Gastroesophageal sphincter (tissue), 3 donors: ENCODE results near the gene KLHL8.

Experiments
- POLR2A ChIP-seq, 2 donors: fragments of 450-650 bp; IDR thresholded peaks; one replicate each; pipeline ENCODE4 v1.6.1; 2017; ENCODE audit warnings: antibody characterized with exemption in 2 of 2, mild to moderate bottlenecking in 2 of 2, moderate library complexity in 1 of 2
- TF ChIP-seq, protein P1 (sequence below), 4 experiments: fragments of 200-600 bp in 2 of 4; fragments of 450-650 bp in 2 of 4; sonication (generic) in 1 of 4; IDR thresholded peaks; one replicate each; pipeline ENCODE4 v1.5.1; 2017 to 2019; ENCODE audit warnings: antibody characterized with exemption in 4 of 4, mild to moderate bottlenecking in 2 of 4, moderate library complexity in 2 of 4

DNA sequence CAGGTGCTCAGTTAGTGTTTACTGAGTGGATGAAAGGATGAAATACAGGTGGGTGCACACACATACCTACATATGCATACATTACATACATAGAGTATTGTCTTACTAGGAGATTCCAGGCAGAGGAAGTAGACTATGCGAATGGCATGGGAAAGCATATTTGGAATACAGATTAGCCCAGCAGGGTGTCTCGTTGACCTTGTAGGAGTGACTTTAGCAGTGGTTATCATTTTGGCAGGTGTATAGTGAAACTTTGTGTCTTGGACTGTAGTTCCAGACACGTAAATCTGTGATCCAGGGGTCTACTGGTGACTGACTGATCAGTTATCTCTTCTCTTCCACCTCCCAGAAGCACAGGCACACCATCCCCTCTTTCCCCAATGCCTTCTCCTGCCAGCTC lies 86.3 kb downstream of the KLHL8 start:
- TF ChIP-seq, protein P1, sequence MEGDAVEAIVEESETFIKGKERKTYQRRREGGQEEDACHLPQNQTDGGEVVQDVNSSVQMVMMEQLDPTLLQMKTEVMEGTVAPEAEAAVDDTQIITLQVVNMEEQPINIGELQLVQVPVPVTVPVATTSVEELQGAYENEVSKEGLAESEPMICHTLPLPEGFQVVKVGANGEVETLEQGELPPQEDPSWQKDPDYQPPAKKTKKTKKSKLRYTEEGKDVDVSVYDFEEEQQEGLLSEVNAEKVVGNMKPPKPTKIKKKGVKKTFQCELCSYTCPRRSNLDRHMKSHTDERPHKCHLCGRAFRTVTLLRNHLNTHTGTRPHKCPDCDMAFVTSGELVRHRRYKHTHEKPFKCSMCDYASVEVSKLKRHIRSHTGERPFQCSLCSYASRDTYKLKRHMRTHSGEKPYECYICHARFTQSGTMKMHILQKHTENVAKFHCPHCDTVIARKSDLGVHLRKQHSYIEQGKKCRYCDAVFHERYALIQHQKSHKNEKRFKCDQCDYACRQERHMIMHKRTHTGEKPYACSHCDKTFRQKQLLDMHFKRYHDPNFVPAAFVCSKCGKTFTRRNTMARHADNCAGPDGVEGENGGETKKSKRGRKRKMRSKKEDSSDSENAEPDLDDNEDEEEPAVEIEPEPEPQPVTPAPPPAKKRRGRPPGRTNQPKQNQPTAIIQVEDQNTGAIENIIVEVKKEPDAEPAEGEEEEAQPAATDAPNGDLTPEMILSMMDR (IDR thresholded peaks at IDR 0.05), result no peak
- no peak for TF ChIP-seq POLR2A (IDR thresholded peaks at IDR 0.05)
